HEK293T (cell line): ENCODE measurements around the gene LPGAT1.

Source experiments
- CTBP1 ChIP-seq: fragments of 450-650 bp; IDR thresholded peaks from 2 replicates; pipeline ENCODE4 v1.6.1; 2016; ENCODE audit warnings: borderline replicate concordance
- FOXK2 ChIP-seq: fragments of 450-650 bp; IDR thresholded peaks from 2 replicates; pipeline ENCODE4 v1.6.1; 2016; ENCODE audit warnings: mild to moderate bottlenecking
- FOXM1 ChIP-seq: fragments of 450-650 bp; IDR thresholded peaks from 2 replicates; pipeline ENCODE4 v1.6.1; 2017; ENCODE audit warnings: mild to moderate bottlenecking, borderline replicate concordance
- ZNF384 ChIP-seq: fragments of 450-650 bp; IDR thresholded peaks from 2 replicates; pipeline ENCODE4 v1.6.1; 2016

DNA sequence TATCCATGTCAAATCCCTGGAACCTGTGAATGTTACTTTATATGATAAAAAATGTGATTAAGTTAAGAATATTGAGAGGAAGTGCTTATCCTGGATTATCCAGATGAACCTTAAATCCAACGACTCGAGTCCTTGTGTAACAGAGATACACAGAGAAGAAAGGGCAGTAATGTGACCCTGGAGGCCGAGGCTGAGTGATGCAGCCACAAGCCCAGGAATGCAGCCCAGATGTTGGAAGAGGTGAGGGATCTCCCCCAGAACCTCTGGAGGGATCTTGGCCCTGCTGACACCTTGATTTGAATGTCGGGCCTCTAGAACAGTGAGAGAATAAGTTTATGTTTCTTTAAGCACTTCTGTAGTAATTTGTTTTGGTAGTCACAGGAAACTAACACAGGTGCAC lies 18.0 kb downstream of the LPGAT1 start:
- TF ChIP-seq CTBP1 = no peak
- TF ChIP-seq FOXM1 = no peak
- no peak for TF ChIP-seq ZNF384
- TF ChIP-seq FOXK2 = no peak
